HEK293T (cell line): ENCODE data around the gene PAQR3.

ENCODE experiments used
- ELF4 ChIP-seq: fragments of 450-650 bp; IDR thresholded peaks from 2 replicates; pipeline ENCODE4 v1.6.1; 2017; ENCODE audit warnings: antibody characterized with exemption
- SP1 ChIP-seq: fragments of 450-650 bp; IDR thresholded peaks from 2 replicates; pipeline ENCODE4 v1.6.1; 2017
- ZNF384 ChIP-seq: fragments of 450-650 bp; IDR thresholded peaks from 2 replicates; pipeline ENCODE4 v1.6.1; 2016

DNA sequence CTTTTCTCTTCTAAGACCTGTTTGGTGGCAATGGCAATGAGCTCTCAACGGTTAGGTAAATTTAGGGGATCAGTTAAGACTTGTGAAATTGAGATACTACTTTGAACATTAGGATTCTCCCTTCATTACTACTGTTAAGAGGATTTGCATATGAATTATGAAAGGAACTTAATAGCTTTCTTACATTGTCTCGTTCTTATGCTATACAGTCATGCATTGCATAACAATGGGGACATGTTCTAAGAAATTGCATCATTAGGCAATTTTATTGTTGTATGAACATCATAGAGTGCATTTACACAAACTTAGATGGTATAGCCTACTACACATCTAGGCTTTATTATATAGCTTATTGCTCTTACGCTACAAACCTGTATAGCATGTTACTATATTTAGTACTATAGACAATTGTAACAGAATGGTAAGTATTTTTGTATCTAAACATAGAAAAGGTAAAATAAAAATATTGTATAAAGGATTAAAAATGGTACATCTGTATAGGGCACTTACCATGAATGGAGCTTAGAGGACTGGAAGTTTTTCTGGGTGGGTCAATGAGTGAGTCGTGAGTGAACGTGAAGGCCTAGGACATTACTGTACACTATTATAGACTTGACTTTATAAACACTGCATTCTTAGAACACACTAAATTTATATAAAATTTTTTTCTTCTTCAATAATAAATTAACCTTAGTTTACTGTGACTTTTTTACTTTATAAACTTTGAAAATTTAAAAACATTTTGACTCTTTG, 62.5 kb downstream of the PAQR3 start:
- TF ChIP-seq ZNF384 (no peak), ELF4 (no peak), SP1 (no peak)
